Activated naive CD4-positive, alpha-beta T cell treated with anti-CD3 and anti-CD28 coated beads for 36 hours (primary cell): ENCODE measurements around the gene ZNF525. TPM values are rescaled to one million over a fixed set of nuclear protein-coding genes. Genes with fewer than 3 reads are reported as not detected.
A peak's percentile ranks its signal among the peaks of the same experiment; 100 is the strongest.
"Not testable (repeated sequence)": the region's sequence is repeated elsewhere in the genome, so short reads cannot be mapped to it uniquely, and the experiment has no call there.

ENCODE experiments used
- CTCF ChIA-PET: fragments of 350-600 bp; sonication (Branson Sonifier 250); formaldehyde crosslinking; loops from one replicate; lab custom pipeline; 2021; ENCODE audit warnings: antibody characterized with exemption; lab: Charles Lee
- DNase-seq: peaks from one replicate; pipeline ENCODE4 v3.0.0-alpha.2; 2020
- H3K27ac Mint-ChIP-seq: one replicate; pipeline ENCODE4 v1.8.0; 2021; ENCODE audit warnings: mild to moderate bottlenecking, mixed read lengths
- H3K27me3 Mint-ChIP-seq: one replicate; pipeline ENCODE4 v1.8.0; 2021; ENCODE audit warnings: low read depth, mixed read lengths
- H3K36me3 Mint-ChIP-seq: one replicate; pipeline ENCODE4 v1.8.0; 2021; ENCODE audit warnings: low read depth, mixed read lengths
- H3K4me1 Mint-ChIP-seq: one replicate; pipeline ENCODE4 v1.8.0; 2021; ENCODE audit warnings: low read depth, mixed read lengths
- H3K4me3 Mint-ChIP-seq: one replicate; pipeline ENCODE4 v1.8.0; 2021; ENCODE audit warnings: mild to moderate bottlenecking, moderate library complexity, mixed read lengths
- H3K9me3 Mint-ChIP-seq: one replicate; pipeline ENCODE4 v1.8.0; 2021; ENCODE audit warnings: mixed read lengths
- intact Hi-C: fragments of 100-400 bp; cut with micrococcal nuclease; formaldehyde crosslinking; loops from one replicate; pipeline ENCODE4 v1.15.1; 2023
- total RNA-seq, 2 experiments: library from RNA; stranded (reverse); gene quantifications; one replicate each; pipeline ENCODE4 v1.2.3, GENCODE V29; 2021

Gene ZNF525
- total RNA-seq, 2 experiments from 2014 or later = 16.2 to 17.4 TPM

GRCh38 chr19:53374288-53374687 is 8.8 kb downstream of the ZNF525 start:
- CTCF ChIA-PET = no interaction called here
- Mint-ChIP-seq H3K36me3 (peaks cover 83% of the 10 kb centered on the region), H3K4me3 (no peak overlapping the region), H3K9me3 (peaks cover 24% of the 10 kb centered on the region), H3K4me1 (no peaks in the 10 kb centered on the region), H3K27ac (no peak overlapping the region), H3K27me3 (no peaks in the 10 kb centered on the region)
- intact Hi-C loops = no loop called here
- DNase-seq = no peak

GRCh38 chr19:53374743-53375142 is 9.2 kb downstream of the ZNF525 start:
- CTCF ChIA-PET = no interaction called here
- Mint-ChIP-seq H3K27me3 (no peaks in the 10 kb centered on the region), H3K27ac (no peak overlapping the region), H3K9me3 (peaks cover 27% of the 10 kb centered on the region), H3K4me3 (no peak overlapping the region), H3K36me3 (peaks cover 88% of the 10 kb centered on the region), H3K4me1 (no peaks in the 10 kb centered on the region)
- intact Hi-C loops = no loop called here
- no peak for DNase-seq

- CTCF ChIA-PET = interaction anchor here (0.6 kb wide), 1 partner anchor 506 kb away, joined by 6 read pairs; no protein-coding TSS in a partner anchor
- Mint-ChIP-seq H3K9me3 (peaks cover 64% of the 10 kb centered on the region), H3K4me1 (no peaks in the 10 kb centered on the region), H3K27me3 (no peaks in the 10 kb centered on the region), H3K27ac (no peak overlapping the region), H3K4me3 (no peak overlapping the region), H3K36me3 (peaks cover 93% of the 10 kb centered on the region)
- intact Hi-C loops = no loop called here
- DNase-seq = no peak
These were observed 15.9 kb downstream of the ZNF525 start for GRCh38 chr19:53381376-53381775.

GRCh38 chr19:53388168-53388567 is 22.7 kb downstream of the ZNF525 start:
- H3K36me3 Mint-ChIP-seq = peaks cover 48% of the 10 kb centered on the region
- DNase-seq = no peak
- no peaks in the 10 kb centered on the region for H3K27me3 Mint-ChIP-seq
- CTCF ChIA-PET = no interaction called here
- intact Hi-C loops = no loop called here
- no peak overlapping the region for H3K4me3 Mint-ChIP-seq
- no peak overlapping the region for H3K27ac Mint-ChIP-seq
- H3K9me3 Mint-ChIP-seq = peaks cover 62% of the 10 kb centered on the region
- H3K4me1 Mint-ChIP-seq = no peaks in the 10 kb centered on the region

- Mint-ChIP-seq H3K4me1 (peaks cover 2% of the 10 kb centered on the region), H3K9me3 (peaks cover 56% of the 10 kb centered on the region), H3K27ac (no peak overlapping the region), H3K4me3 (no peak overlapping the region), H3K36me3 (peaks cover 45% of the 10 kb centered on the region), H3K27me3 (no peaks in the 10 kb centered on the region)
- intact Hi-C loops = no loop called here
- DNase-seq = no peak
- CTCF ChIA-PET = no interaction called here
These were observed 23.4 kb downstream of the ZNF525 start for GRCh38 chr19:53388904-53389303.

GRCh38 chr19:53389571-53389970 is 24.1 kb downstream of the ZNF525 start:
- H3K36me3 Mint-ChIP-seq = peaks cover 41% of the 10 kb centered on the region
- H3K27ac Mint-ChIP-seq = no peak overlapping the region
- intact Hi-C loops = no loop called here
- H3K27me3 Mint-ChIP-seq = no peaks in the 10 kb centered on the region
- peaks cover 3% of the 10 kb centered on the region for H3K4me1 Mint-ChIP-seq
- no peak for DNase-seq
- CTCF ChIA-PET = no interaction called here
- H3K9me3 Mint-ChIP-seq = peaks cover 53% of the 10 kb centered on the region
- H3K4me3 Mint-ChIP-seq = no peak overlapping the region

GRCh38 chr19:53389978-53390377 is 24.5 kb downstream of the ZNF525 start:
- Mint-ChIP-seq H3K27ac (no peak overlapping the region), H3K36me3 (peaks cover 37% of the 10 kb centered on the region), H3K4me3 (no peak overlapping the region), H3K27me3 (no peaks in the 10 kb centered on the region), H3K4me1 (peaks cover 6% of the 10 kb centered on the region), H3K9me3 (peaks cover 49% of the 10 kb centered on the region)
- intact Hi-C loops = loop anchor here (10.0 kb wide), 1 partner anchor 195 kb away; the partner anchor contains the start of gene ZNF665
- CTCF ChIA-PET = no interaction called here
- no peak for DNase-seq

GRCh38 chr19:53394522-53394973 is 29.0 kb downstream of the ZNF525 start:
- CTCF ChIA-PET = no interaction called here
- H3K4me1 Mint-ChIP-seq = peaks cover 27% of the 10 kb centered on the region
- peaks cover 18% of the 10 kb centered on the region for H3K9me3 Mint-ChIP-seq
- H3K36me3 Mint-ChIP-seq = peaks cover 26% of the 10 kb centered on the region
- peak overlapping the region; percentile 90 for H3K27ac Mint-ChIP-seq
- intact Hi-C loops = loop anchor here (10.0 kb wide), 1 partner anchor 200 kb away; the partner anchor contains the start of gene ZNF665
- no peaks in the 10 kb centered on the region for H3K27me3 Mint-ChIP-seq
- H3K4me3 Mint-ChIP-seq = peak overlapping the region; percentile 88
- no peak for DNase-seq

- DNase-seq = peak; percentile 97
- Mint-ChIP-seq H3K27ac (peak within 1 kb of the TSS; percentile 90), H3K9me3 (peaks cover 13% of the 10 kb centered on the region), H3K27me3 (no peaks in the 10 kb centered on the region), H3K36me3 (peaks cover 27% of the 10 kb centered on the region), H3K4me3 (peak within 1 kb of the TSS; percentile 88), H3K4me1 (peaks cover 27% of the 10 kb centered on the region)
- CTCF ChIA-PET = no interaction called here
- intact Hi-C loops = loop anchor here (1.0 to 10.0 kb wide), 4 partner anchors 30 to 453 kb away; partner anchors contain the start of genes ZNF525, ZNF665 and ZNF813
These were observed 29.7 kb downstream of the ZNF525 start, which contains the start of gene ZNF765 for GRCh38 chr19:53394974-53395839. TSS of gene ZNF765 (plus strand) at chr19:53395149. CDS start at chr19:53398016, 2,867 bp downstream.

GRCh38 chr19:53395840-53396524 is 30.5 kb downstream of the ZNF525 start:
- H3K9me3 Mint-ChIP-seq, CTCF ChIA-PET, H3K27me3 Mint-ChIP-seq, DNase-seq: not testable (repeated sequence)
- Mint-ChIP-seq H3K27ac (peak overlapping the region; percentile 90), H3K36me3 (peaks cover 30% of the 10 kb centered on the region), H3K4me3 (peak overlapping the region; percentile 88), H3K4me1 (peaks cover 27% of the 10 kb centered on the region)
- intact Hi-C loops = loop anchor here (1.0 to 10.0 kb wide), 4 partner anchors 31 to 454 kb away; partner anchors contain the start of genes ZNF525, ZNF665 and ZNF813

- H3K4me1 Mint-ChIP-seq = peaks cover 27% of the 10 kb centered on the region
- no peaks in the 10 kb centered on the region for H3K27me3 Mint-ChIP-seq
- intact Hi-C loops = loop anchor here (5.0 to 10.0 kb wide), 2 partner anchors 71 to 202 kb away; partner anchors contain the start of genes ZNF665 and ZNF813
- H3K36me3 Mint-ChIP-seq = peaks cover 34% of the 10 kb centered on the region
- DNase-seq = no peak
- H3K4me3 Mint-ChIP-seq = peak overlapping the region; percentile 88
- CTCF ChIA-PET = no interaction called here
- H3K9me3 Mint-ChIP-seq = peaks cover 9% of the 10 kb centered on the region
- H3K27ac Mint-ChIP-seq = no peak overlapping the region
These were observed 31.0 kb downstream of the ZNF525 start for GRCh38 chr19:53396525-53396868.

- Mint-ChIP-seq H3K9me3 (peaks cover 12% of the 10 kb centered on the region), H3K4me1 (peaks cover 27% of the 10 kb centered on the region), H3K36me3 (peaks cover 48% of the 10 kb centered on the region)
- H3K27ac Mint-ChIP-seq, H3K4me3 Mint-ChIP-seq, H3K27me3 Mint-ChIP-seq, CTCF ChIA-PET, DNase-seq: not testable (repeated sequence)
- intact Hi-C loops = loop anchor here (5.0 to 10.0 kb wide), 2 partner anchors 69 to 203 kb away; partner anchors contain the start of genes ZNF665 and ZNF813
These were observed 32.4 kb downstream of the ZNF525 start for GRCh38 chr19:53397918-53398317.
